HCT116 (cell line): ENCODE data around the gene ADAMTS3. TPM values are rescaled to one million over a fixed set of nuclear protein-coding genes. Genes with fewer than 3 reads are reported as not detected.

Experiments
- ATAC-seq: fragments of 200-7000 bp; cut with Tn5 transposase; 2 replicates; pipeline ENCODE4 v1.9.1; 2020; ENCODE audit warnings: mild to moderate bottlenecking, moderate library complexity
- BruUV-seq: library from RNA; stranded (reverse); fragments of 400-500 nt; replicated peaks from 2 replicates; lab custom pipeline; 2021; lab: Mats Ljungman, UMichigan
- CTCF ChIA-PET: fragments of 300-600 bp; sonication (Branson Sonifier 250); formaldehyde crosslinking; loops from one replicate; lab custom pipeline; 2021; ENCODE audit warnings: antibody characterized with exemption; lab: Charles Lee
- POLR2A ChIA-PET: fragments of 300-600, 350-600 bp; sonication (Branson Sonifier 250); formaldehyde crosslinking; loops from one replicate; lab custom pipeline; 2021; ENCODE audit warnings: antibody characterized with exemption; lab: Charles Lee
- RAD21 ChIA-PET, 2 experiments: fragments of 300-600 bp; sonication (Branson Sonifier 250); formaldehyde crosslinking; loops; one replicate each; lab custom pipeline; 2023; ENCODE audit warnings: low total read pairs in 2 of 2; ENCODE audit not compliant: uncharacterized antibody in 2 of 2, unreplicated experiment in 2 of 2, low non-redundant PET in 1 of 2; lab: Charles Lee
- DNase-seq: peaks from one replicate; pipeline ENCODE4 v3.0.0-alpha.2; 2010; ENCODE audit warnings: low read depth, low spot score
- H2AFZ ChIP-seq: fragments of 200-600 bp; shearing (Covaris generic), sonication (generic); 2 replicates; pipeline ENCODE4 v1.6.1; 2017; ENCODE audit warnings: low read depth, mixed run types, mixed read lengths, antibody characterized with exemption, low read length; ENCODE audit not compliant: poor library complexity, severe bottlenecking
- H3K27ac ChIP-seq: 2 replicates; pipeline ENCODE4 v1.5.1; 2012; ENCODE audit warnings: low read depth, low read length
- H3K27me3 ChIP-seq: fragments of 200-600 bp; sonication (generic); 2 replicates; pipeline ENCODE4 v1.6.1; 2016; ENCODE audit warnings: mixed run types, low read length, mixed read lengths; ENCODE audit not compliant: insufficient read depth
- H3K36me3 ChIP-seq, 2 experiments: fragments of 200-500 bp in 1 of 2; fragments of 200-600 bp in 1 of 2; sonication (Bioruptor generic) in 1 of 2; sonication (generic) in 1 of 2; 2 replicates each; pipeline versions ENCODE4 v1.5.1 to v1.6.1; 2014 to 2016; ENCODE audit warnings: low read length in 2 of 2, inconsistent platforms in 1 of 2, mixed read lengths in 1 of 2, mixed run types in 1 of 2; ENCODE audit not compliant: insufficient read depth in 2 of 2, control insufficient read depth in 1 of 2
- H3K4me1 ChIP-seq, 2 experiments: fragments of 200-600 bp in 1 of 2; sonication (generic) in 1 of 2; 2 replicates each; pipeline versions ENCODE4 v1.5.1 to v1.6.1; 2012 to 2017; ENCODE audit warnings: low read length in 2 of 2, inconsistent platforms in 1 of 2, mild to moderate bottlenecking in 1 of 2, mixed read lengths in 1 of 2, mixed run types in 1 of 2, moderate library complexity in 1 of 2; ENCODE audit not compliant: insufficient read depth in 2 of 2, control insufficient read depth in 1 of 2
- H3K4me2 ChIP-seq: fragments of 200-600 bp; sonication (generic); 2 replicates; pipeline ENCODE4 v1.6.1; 2017; ENCODE audit warnings: mixed run types, low read length, mixed read lengths
- H3K4me3 ChIP-seq, 2 experiments: fragments of 200-600 bp in 1 of 2; sonication (generic) in 1 of 2; replicated peaks in 1 of 2; 2 replicates each; pipeline ENCODE4 v1.5.1; 2011 to 2016; ENCODE audit warnings: low read length in 2 of 2, control low read depth in 1 of 2, low read depth in 1 of 2, mild to moderate bottlenecking in 1 of 2, mixed read lengths in 1 of 2, mixed run types in 1 of 2
- H3K79me2 ChIP-seq: fragments of 200-600 bp; sonication (generic); 2 replicates; pipeline ENCODE4 v1.6.1; 2017; ENCODE audit warnings: mild to moderate bottlenecking, mixed run types, low read length, moderate library complexity, mixed read lengths; ENCODE audit not compliant: insufficient read depth
- H3K9ac ChIP-seq: fragments of 200-600 bp; sonication (generic); 2 replicates; pipeline ENCODE4 v1.6.1; 2016; ENCODE audit warnings: low read length, mixed read lengths
- H3K9me2 ChIP-seq: fragments of 200-600 bp; sonication (generic), shearing (Covaris generic); 2 replicates; pipeline ENCODE4 v1.6.1; 2017; ENCODE audit warnings: mixed run types, mild to moderate bottlenecking, moderate library complexity; ENCODE audit not compliant: insufficient read depth
- H3K9me3 ChIP-seq, 2 experiments: fragments of 200-500 bp in 1 of 2; fragments of 200-600 bp in 1 of 2; sonication (Bioruptor generic) in 1 of 2; sonication (generic) in 1 of 2; 2 replicates each; pipeline ENCODE4 v1.6.1; 2014 to 2017; ENCODE audit warnings: low read length in 2 of 2, mixed read lengths in 2 of 2, inconsistent platforms in 1 of 2, low read depth in 1 of 2, mild to moderate bottlenecking in 1 of 2, mixed run types in 1 of 2, moderate library complexity in 1 of 2; ENCODE audit not compliant: control insufficient read depth in 1 of 2, insufficient read depth in 1 of 2
- H4K20me1 ChIP-seq: fragments of 200-600 bp; sonication (generic), shearing (Covaris generic); 2 replicates; pipeline ENCODE4 v1.6.1; 2017; ENCODE audit warnings: mixed run types, mild to moderate bottlenecking, moderate library complexity; ENCODE audit not compliant: insufficient read depth
- EZH2 ChIP-seq: fragments of 200-600 bp; sonication (generic); IDR thresholded peaks from 2 replicates; pipeline ENCODE4 v1.6.1; 2017; ENCODE audit warnings: antibody characterized with exemption, mixed run types
- RAD21 ChIP-seq: IDR thresholded peaks from 2 replicates; pipeline ENCODE4 v1.6.1; 2012; ENCODE audit warnings: low read depth, mild to moderate bottlenecking
- intact Hi-C: fragments of 100-400 bp; cut with micrococcal nuclease; formaldehyde crosslinking; loops from 2 replicates; pipeline ENCODE4 v1.10.0; 2022
- total RNA-seq: library from RNA; stranded (reverse); gene quantifications from one replicate; pipeline ENCODE4 v1.2.1, GENCODE V29; 2021; ENCODE audit not compliant: unreplicated experiment
- TF ChIP-seq, protein P1 (sequence below): IDR thresholded peaks from 2 replicates; pipeline ENCODE4 v1.6.1; 2012
- TF ChIP-seq, protein P2 (sequence below), 3 experiments: fragments of 200-600 bp in 1 of 3; sonication (generic) in 1 of 3; IDR thresholded peaks in 2 of 3; conservative IDR thresholded peaks in 1 of 3; 2 replicates each; pipeline ENCODE4 v1.5.1; 2012 to 2017; ENCODE audit warnings: low read depth in 2 of 3, low read length in 2 of 3, antibody characterized with exemption in 1 of 3, borderline replicate concordance in 1 of 3, control low read depth in 1 of 3, mild to moderate bottlenecking in 1 of 3, mixed read lengths in 1 of 3, mixed run types in 1 of 3, moderate library complexity in 1 of 3; ENCODE audit not compliant: insufficient read depth in 1 of 3

ADAMTS3 gene
- total RNA-seq, 1 experiment from 2014 or later = not detected

DNA sequence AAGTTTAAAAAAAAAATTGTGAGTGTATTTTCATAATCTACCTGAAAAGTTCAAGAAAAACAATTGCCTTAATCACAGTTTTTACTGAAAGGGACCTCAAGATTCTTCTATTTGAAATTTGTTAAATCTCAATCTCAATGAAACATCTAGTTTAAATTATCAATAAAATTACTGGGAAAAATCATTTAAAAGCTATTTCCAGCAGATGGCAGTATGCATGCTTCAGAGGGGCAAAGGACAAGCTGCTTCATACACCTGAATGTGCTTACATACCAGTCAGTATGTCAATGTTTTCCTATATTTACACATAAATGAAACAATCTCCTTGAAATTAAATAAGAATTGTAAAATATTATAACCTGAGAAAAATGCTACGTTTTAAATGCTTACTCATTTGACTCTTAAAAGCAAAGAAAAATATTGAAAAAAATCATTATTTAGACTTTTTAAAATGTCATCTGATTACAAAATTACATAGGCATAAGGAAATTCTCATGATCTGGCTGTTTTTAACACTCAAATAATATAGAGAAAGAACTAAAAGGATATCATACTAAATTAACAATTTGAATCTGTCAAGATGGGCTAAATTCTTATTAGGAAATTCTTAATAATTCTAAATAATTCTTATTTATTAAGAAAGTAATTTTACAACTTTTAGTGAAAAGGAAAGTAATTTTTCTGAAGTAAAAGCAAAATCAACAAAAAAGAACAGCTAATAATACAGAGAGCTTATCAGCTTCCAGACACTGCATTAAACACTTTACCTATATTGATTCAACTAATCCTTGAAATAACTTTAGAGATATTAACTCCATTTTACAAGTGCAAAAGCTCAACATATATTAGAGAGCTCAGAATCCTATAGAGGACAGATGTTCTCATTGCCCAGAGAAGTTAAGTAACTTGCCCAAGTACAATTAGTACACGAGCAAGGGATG, 242.1 kb downstream of the ADAMTS3 start:
- intact Hi-C loops = loop anchor here (1.0 kb wide), 1 partner anchor 692 kb away; no protein-coding TSS in a partner anchor
- Histone ChIP-seq H3K36me3 (no peaks in the 10 kb centered on the region), H3K9me2 (no peaks in the 10 kb centered on the region), H3K9ac (no peak overlapping the region), H4K20me1 (no peaks in the 10 kb centered on the region), H3K27me3 (no peaks in the 10 kb centered on the region), H3K27ac (no peak overlapping the region), H3K4me3 (no peak overlapping the region), H2AFZ (no peak overlapping the region), H3K4me1 (no peaks in the 10 kb centered on the region), H3K9me3 (no peaks in the 10 kb centered on the region), H3K4me2 (no peak overlapping the region), H3K79me2 (no peaks in the 10 kb centered on the region)
- ChIA-PET CTCF (interaction anchor here (0.9 to 1.9 kb wide), 5 partner anchors 9 to 694 kb away, joined by 3 to 6 read pairs (median 5); no protein-coding TSS in a partner anchor), RAD21 (no interaction called here), POLR2A (no interaction called here)
- BruUV-seq = no TSS peak
- DNase-seq = peak; percentile 8
- ATAC-seq = no peak
- TF ChIP-seq, protein P1, sequence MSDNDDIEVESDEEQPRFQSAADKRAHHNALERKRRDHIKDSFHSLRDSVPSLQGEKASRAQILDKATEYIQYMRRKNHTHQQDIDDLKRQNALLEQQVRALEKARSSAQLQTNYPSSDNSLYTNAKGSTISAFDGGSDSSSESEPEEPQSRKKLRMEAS = no peak
- TF ChIP-seq EZH2 (no peak), RAD21 (peak; percentile 38; the same call in 1 of the 2 replicates)
- TF ChIP-seq, protein P2, sequence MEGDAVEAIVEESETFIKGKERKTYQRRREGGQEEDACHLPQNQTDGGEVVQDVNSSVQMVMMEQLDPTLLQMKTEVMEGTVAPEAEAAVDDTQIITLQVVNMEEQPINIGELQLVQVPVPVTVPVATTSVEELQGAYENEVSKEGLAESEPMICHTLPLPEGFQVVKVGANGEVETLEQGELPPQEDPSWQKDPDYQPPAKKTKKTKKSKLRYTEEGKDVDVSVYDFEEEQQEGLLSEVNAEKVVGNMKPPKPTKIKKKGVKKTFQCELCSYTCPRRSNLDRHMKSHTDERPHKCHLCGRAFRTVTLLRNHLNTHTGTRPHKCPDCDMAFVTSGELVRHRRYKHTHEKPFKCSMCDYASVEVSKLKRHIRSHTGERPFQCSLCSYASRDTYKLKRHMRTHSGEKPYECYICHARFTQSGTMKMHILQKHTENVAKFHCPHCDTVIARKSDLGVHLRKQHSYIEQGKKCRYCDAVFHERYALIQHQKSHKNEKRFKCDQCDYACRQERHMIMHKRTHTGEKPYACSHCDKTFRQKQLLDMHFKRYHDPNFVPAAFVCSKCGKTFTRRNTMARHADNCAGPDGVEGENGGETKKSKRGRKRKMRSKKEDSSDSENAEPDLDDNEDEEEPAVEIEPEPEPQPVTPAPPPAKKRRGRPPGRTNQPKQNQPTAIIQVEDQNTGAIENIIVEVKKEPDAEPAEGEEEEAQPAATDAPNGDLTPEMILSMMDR (IDR thresholded peaks at IDR 0.05 in 2 of 3, conservative IDR thresholded peaks at IDR 0.05 in 1 of 3; ENCODE audit: borderline replicate concordance in 1 of 3, insufficient read depth in 1 of 3, low read depth in 2 of 3, low read length in 2 of 3) = peak; percentile 33 to 53 (median 48); a peak in 4 of 6 replicates
